SHP77 (cell line): ENCODE results near the gene RETNLB.

Source experiments
- DNase-seq, 2 experiments: peaks; one replicate each; lab custom pipeline; 2025; lab: John Stamatoyannopoulos, UW

The RETNLB gene, protein sequence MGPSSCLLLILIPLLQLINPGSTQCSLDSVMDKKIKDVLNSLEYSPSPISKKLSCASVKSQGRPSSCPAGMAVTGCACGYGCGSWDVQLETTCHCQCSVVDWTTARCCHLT

GRCh38 chr3:108757404-108757982 lies at the start of gene RETNLB:
Gene RETNLB (minus strand): TSS chr3:108757410. CDS start chr3:108757185, 225 bp downstream.
- DNase-seq = peak; percentile 46 to 72

- DNase-seq = no peak
Measured at GRCh38 chr3:108806316-108806715, 49.1 kb upstream of the RETNLB start.

- DNase-seq = no peak
Measured at GRCh38 chr3:108804966-108805365, 47.8 kb upstream of the RETNLB start.

- DNase-seq = no peak
Measured at GRCh38 chr3:108804437-108804836, 47.2 kb upstream of the RETNLB start.

GRCh38 chr3:108791473-108791872 lies 34.3 kb upstream of the RETNLB start:
- DNase-seq = no peak

DNA sequence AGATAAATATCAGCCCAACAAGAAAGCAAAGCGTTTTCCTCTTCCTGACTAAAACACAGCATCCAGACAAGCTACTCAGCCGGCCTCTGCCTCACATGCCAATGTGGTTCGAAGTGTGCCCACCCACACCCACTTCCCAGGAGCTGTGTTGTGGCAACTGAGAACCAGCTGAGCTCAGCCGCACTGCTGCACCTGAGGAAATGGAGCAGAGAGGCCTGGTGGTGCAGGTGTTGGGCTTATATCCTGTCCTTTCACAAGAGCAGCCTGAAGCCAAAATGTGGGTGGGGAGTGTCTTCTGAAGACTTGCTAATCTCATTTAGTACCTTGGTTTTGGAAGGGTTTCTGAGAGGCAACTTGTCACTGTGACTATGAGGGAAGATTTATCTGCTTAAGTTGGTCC lies 23.0 kb upstream of the RETNLB start:
- no peak for DNase-seq

DNA sequence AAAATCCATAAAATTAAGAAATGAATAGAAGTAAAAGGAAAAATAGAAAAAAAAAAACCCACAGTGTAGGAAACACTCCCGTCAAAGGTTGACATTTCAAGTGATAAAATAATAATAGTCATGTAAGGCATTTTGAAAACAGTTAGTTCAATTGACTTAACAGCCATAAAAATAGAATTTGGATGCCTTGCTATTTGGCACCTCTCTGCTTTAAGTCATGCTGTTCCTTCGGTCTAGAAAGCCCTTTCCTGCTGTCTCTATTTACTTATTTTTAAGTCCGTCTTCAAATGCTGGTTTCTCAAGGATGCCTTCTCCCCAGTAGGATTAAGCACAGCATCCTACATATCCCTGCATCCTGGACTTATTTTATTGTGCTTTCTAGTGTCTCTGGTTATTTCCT lies 22.3 kb upstream of the RETNLB start:
- no peak for DNase-seq

DNA sequence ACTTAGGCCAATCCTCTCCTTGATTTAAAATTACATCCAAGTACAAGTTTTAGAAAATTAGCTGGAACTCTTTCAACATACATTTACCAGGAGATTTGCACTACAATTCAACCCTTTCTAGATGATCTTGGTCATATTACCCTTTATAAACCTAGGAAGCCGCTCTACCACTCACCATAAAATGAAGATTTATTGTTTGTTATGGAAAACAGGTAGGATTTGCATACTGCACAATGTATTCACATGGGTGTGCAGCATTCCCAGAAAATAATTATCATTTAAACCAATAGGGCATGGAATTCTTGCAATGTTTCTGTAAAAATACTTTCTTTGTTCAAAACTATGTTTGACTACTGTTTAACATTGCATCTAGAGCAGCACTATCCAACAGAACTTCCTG lies 18.4 kb upstream of the RETNLB start:
- DNase-seq = no peak

- no peak for DNase-seq
Measured at GRCh38 chr3:108767253-108767652, 10.0 kb upstream of the RETNLB start.

- DNase-seq = no peak
Measured at GRCh38 chr3:108755686-108756085, 1.5 kb downstream of the RETNLB start.

DNA sequence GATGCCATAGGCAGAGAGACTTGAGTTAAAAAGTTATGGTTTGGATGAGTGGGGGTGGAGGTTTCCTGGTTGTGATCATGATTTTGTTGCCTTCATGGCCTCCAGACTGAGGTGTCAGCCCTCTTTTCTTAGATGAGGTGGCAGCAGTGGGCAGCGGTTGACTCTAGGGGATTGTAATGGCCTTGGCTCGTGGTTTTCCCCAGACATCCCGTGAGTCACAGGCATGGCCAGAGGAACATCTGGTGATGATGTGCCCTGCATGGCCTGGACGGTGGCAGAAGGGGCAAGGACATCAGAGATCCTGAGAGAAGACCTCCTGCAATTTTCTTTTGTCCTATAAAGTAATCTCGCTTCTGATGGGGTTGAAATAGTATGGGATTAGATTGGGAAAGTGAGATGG lies 12.4 kb downstream of the RETNLB start:
- no peak for DNase-seq

DNA sequence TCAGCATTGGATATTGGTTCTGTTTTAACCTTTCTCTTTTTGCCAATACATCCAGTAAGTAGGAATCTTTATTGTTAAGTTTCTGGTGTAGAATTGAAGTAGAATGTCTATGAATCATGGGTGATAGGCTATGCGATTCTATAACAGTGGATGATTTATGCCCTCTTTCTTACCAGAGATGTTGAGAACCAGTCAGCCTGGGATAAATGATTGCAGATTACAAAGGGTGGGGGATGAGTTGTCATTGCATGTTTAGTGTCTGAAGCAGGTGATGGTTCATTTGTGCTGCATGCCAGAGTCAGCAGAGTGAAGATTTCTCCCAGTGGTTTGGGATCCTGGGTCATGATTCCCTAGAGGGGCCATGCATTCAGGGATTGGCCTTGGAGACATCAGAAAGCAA lies 14.3 kb downstream of the RETNLB start:
- DNase-seq = no peak

DNA sequence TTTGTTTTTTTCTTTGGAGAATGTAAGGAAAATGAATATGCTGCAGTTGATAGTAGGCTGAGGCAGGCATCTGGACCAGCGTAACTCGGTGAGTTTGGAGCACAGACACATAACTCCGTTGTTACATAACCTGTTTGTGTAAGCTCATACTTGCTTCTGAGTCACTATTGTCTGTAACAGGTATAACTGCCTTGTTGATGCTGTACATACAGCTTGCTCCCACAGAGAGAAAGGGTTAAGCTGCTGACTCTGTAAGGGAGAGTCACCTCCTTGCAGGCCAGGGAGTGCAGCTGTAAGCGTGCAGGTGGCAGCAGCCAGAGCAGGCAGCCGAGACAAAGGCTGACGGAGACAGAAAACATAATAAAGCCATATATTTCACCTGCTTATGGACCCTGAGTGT lies 20.4 kb downstream of the RETNLB start:
- DNase-seq = peak; percentile 41 to 43

DNA sequence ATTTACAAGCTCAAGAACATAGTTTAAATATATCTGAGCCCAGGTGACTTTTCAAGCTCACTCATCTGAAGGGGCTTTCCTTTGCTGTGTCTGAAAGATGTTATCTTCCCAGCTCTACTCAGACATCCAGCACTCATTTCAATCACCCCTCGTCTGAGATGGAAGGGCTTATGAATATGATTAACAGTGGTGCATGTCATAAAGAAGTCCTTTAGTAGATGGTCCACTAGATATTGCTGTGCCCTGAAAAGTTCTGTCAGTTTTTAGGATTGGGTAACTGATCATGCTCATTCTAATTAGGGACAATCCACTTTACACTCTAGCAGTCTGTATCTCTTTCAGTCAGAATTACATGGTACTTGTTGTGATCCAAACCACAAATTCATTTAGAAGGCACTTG lies 28.3 kb downstream of the RETNLB start:
- DNase-seq = no peak

DNA sequence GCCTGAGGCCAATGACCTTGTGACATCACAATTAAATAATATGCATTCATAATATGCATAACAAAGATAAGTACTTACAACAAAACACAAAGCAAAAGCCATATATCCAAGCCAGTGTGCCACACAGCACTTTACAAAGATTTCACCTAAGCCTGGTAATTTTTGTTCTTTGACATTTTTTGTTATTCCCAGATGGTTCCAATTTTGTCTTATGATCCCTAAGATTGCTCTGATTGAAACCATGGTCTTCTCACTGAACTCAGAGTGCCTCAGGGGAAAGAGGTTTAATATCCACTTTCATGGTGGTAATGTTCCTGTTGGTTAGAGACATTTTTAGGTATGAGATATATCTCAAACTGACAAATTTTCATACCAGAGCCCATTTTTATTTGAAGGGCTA lies 29.1 kb downstream of the RETNLB start:
- no peak for DNase-seq

DNA sequence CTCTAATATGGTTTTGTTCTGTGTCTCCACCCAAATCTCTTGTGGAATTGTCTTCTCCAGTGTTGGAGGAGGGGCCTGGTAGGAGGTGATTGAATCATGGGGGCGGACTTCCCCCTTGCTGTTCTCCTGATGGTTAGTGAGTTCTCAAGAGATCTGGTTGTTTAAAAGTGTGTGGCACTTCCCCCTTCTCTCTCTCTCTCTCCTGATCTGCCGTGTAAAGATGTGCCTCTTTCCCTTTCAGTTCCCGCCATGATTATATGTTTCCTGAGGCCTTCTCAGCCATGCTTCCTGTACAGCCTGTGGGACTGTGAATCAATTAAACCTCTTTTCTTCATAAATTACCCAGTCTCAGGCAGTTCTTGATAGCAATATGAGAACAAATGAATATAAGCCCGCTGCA lies 33.1 kb downstream of the RETNLB start:
- DNase-seq = no peak

GRCh38 chr3:108722724-108723123 lies 34.5 kb downstream of the RETNLB start:
- no peak for DNase-seq

GRCh38 chr3:108719178-108719806 lies 37.9 kb downstream of the RETNLB start:
- DNase-seq = no peak

DNA sequence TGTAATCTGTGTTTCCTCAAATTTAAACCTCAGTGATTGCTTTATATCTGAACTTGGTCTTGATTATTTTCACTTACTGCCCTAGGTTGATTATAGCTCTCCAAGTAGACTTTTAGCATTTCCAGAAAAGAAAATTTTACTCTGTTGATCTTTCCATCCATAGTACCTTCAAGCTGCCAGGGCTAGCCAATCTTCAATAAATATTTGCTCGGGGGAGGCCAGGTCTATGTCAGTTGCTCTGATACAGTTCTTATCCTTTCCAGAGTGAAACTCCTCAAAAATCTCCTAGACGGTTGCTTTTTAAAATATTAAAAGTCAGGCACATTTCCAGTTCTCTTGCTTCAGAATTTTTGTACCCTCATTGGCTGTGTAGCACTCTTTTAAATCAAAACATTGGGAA lies 38.8 kb downstream of the RETNLB start:
- no peak for DNase-seq

GRCh38 chr3:108713816-108714215 lies 43.4 kb downstream of the RETNLB start:
- DNase-seq = peak; percentile 53 to 75

- DNase-seq = no peak
Measured at GRCh38 chr3:108713009-108713516, 44.1 kb downstream of the RETNLB start.
